Measurements from ENCODE around the gene FAM185A.
"Not testable (repeated sequence)": the region's sequence is repeated elsewhere in the genome, so short reads cannot be mapped to it uniquely, and the experiment has no call there.

DNA sequence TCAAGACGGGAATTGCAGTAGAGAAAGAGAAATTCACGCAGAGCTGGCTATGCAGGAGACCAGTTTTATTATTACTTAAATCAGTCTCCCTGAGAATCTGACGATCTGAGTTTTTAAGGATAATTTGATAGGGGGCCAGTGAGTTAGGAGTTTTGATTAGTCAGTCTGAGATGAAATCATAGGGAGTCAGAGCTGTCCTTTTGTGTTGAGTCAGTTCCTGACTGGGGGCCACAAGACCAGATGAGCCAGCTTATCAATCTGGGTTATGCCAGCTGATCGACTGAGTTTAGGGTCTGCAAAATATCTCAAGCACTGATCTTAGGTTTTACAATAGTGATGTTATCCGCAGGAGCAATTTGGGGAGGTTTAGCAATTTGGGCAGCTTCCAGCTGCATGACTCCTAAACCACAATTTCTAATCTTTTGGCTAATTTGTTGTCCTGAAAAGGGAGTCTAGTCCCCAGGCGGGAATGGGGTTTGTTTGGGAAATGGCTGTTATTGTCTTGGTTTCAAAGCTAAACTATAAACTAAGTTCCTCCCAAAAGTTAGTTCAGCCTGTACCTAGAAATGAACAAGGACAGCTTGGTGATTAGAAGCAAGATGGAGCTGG lies 47.3 kb downstream of the FAM185A start:
- TF ChIP-seq CTCF (IDR thresholded peaks at IDR 0.05); POLR2AphosphoS5 (IDR thresholded peaks at IDR 0.05); POLR2A (IDR thresholded peaks at IDR 0.05; ENCODE audit: low read depth); EP300 (IDR thresholded peaks at IDR 0.05): not testable (repeated sequence)
